GM10266 (cell line): Measurements from ENCODE around the gene ACSL3.
"Not testable (repeated sequence)": the region's sequence is repeated elsewhere in the genome, so short reads cannot be mapped to it uniquely, and the experiment has no call there.

Source experiments
- DNase-seq: peaks from one replicate; pipeline ENCODE4 v3.0.0; 2012; ENCODE audit errors: extremely low spot score
- CTCF ChIP-seq: IDR thresholded peaks from 2 replicates; pipeline ENCODE4 v1.5.1; 2012; ENCODE audit warnings: mild to moderate bottlenecking, low read depth; ENCODE audit not compliant: control insufficient read depth, insufficient read depth; ENCODE audit errors: missing control alignments

The ACSL3 gene

GRCh38 chr2:222865301-222865700, 4.5 kb downstream of the ACSL3 start:
- TF ChIP-seq CTCF: no peak

GRCh38 chr2:222866358-222866960, 5.6 kb downstream of the ACSL3 start:
- no peak for DNase-seq
- TF ChIP-seq CTCF: no peak

More at GRCh38 chr2:222865301-222865700, 4.5 kb downstream of the ACSL3 start:
- no peak for DNase-seq

- DNase-seq: not testable (repeated sequence)
Measured at GRCh38 chr2:222868560-222869251, 7.9 kb downstream of the ACSL3 start.

- no peak for DNase-seq
- TF ChIP-seq CTCF: no peak
Measured at GRCh38 chr2:222869252-222869560, 8.4 kb downstream of the ACSL3 start.

- DNase-seq: no peak
- TF ChIP-seq CTCF: no peak
Measured at GRCh38 chr2:222871291-222871690, 10.5 kb downstream of the ACSL3 start.

GRCh38 chr2:222872551-222872950, 11.7 kb downstream of the ACSL3 start:
- DNase-seq: no peak
- TF ChIP-seq CTCF: no peak

GRCh38 chr2:222875482-222875881, 14.6 kb downstream of the ACSL3 start:
- TF ChIP-seq CTCF: no peak
- DNase-seq: no peak
